ENCODE measurements around the gene MIEN1.

DNA sequence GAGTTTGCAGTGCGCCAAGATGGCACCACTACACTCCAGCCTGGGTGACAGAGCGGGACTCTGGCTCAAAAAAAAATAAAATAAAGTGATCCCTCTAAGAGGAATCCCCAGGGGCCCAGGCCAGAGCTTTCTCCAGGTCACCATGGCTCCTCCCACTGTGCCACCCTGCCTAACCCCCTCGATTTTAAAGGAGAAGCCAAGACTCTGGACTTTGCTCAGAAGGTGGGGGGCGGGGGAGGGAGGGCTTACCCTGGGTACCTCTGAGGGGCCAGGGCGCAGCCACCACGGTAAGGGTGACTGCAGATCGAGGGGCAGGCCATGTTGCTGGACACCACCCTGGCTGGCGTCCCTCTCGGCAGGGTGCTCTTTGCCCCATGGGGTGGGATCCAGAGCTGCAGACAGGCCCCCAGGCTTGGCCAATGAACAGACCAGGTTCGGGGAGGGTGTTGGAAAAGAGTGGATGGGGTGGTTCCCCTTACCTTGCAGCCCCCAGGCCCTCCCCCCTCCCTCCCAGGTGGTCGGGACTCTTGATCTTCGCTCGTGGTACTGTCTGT lies 7.0 kb upstream of the MIEN1 start:
- TF ChIP-seq TP53 (CRISPR knock-in tag; IDR thresholded peaks at IDR 0.05) (no peak), ARID4B (CRISPR knock-in tag; IDR thresholded peaks at IDR 0.05; ENCODE audit: borderline replicate concordance) (no peak), CTCF (IDR thresholded peaks at IDR 0.05) (no peak), MYBL2 (CRISPR knock-in tag; IDR thresholded peaks at IDR 0.05) (no peak), JUN (CRISPR knock-in tag; IDR thresholded peaks at IDR 0.05) (no peak), TEAD4 (CRISPR knock-in tag; IDR thresholded peaks at IDR 0.05) (no peak), NR1H2 (CRISPR knock-in tag; IDR thresholded peaks at IDR 0.05) (no peak), ZNF317 (CRISPR knock-in tag; IDR thresholded peaks at IDR 0.05; ENCODE audit: borderline replicate concordance, low read depth) (no peak), TCF7 (CRISPR knock-in tag; IDR thresholded peaks at IDR 0.05; ENCODE audit: low read depth) (no peak), IRF2 (CRISPR knock-in tag; IDR thresholded peaks at IDR 0.05; ENCODE audit: borderline replicate concordance, low read depth) (no peak)
- TF ChIP-seq, protein P1, sequence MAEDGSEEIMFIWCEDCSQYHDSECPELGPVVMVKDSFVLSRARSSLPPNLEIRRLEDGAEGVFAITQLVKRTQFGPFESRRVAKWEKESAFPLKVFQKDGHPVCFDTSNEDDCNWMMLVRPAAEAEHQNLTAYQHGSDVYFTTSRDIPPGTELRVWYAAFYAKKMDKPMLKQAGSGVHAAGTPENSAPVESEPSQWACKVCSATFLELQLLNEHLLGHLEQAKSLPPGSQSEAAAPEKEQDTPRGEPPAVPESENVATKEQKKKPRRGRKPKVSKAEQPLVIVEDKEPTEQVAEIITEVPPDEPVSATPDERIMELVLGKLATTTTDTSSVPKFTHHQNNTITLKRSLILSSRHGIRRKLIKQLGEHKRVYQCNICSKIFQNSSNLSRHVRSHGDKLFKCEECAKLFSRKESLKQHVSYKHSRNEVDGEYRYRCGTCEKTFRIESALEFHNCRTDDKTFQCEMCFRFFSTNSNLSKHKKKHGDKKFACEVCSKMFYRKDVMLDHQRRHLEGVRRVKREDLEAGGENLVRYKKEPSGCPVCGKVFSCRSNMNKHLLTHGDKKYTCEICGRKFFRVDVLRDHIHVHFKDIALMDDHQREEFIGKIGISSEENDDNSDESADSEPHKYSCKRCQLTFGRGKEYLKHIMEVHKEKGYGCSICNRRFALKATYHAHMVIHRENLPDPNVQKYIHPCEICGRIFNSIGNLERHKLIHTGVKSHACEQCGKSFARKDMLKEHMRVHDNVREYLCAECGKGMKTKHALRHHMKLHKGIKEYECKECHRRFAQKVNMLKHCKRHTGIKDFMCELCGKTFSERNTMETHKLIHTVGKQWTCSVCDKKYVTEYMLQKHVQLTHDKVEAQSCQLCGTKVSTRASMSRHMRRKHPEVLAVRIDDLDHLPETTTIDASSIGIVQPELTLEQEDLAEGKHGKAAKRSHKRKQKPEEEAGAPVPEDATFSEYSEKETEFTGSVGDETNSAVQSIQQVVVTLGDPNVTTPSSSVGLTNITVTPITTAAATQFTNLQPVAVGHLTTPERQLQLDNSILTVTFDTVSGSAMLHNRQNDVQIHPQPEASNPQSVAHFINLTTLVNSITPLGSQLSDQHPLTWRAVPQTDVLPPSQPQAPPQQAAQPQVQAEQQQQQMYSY (CRISPR knock-in tag; IDR thresholded peaks at IDR 0.05), result no peak

Data from WTC11 (cell line).